Gastroesophageal sphincter (tissue), 3 donors: ENCODE results near the gene PNPLA7.

Experiments used
- CTCF ChIP-seq, 4 experiments: fragments of 200-600 bp in 2 of 4; fragments of 450-650 bp in 2 of 4; sonication (generic) in 1 of 4; IDR thresholded peaks; one replicate each; pipeline ENCODE4 v1.5.1; 2017 to 2019; ENCODE audit warnings: antibody characterized with exemption in 4 of 4, mild to moderate bottlenecking in 2 of 4, moderate library complexity in 2 of 4
- POLR2A ChIP-seq, 2 donors: fragments of 450-650 bp; IDR thresholded peaks; one replicate each; pipeline ENCODE4 v1.6.1; 2017; ENCODE audit warnings: antibody characterized with exemption in 2 of 2, mild to moderate bottlenecking in 2 of 2, moderate library complexity in 1 of 2

- TF ChIP-seq POLR2A (IDR thresholded peaks at IDR 0.05): no peak
- no peak for TF ChIP-seq CTCF (IDR thresholded peaks at IDR 0.05)
These were observed 35.4 kb downstream of the PNPLA7 start for GRCh38 chr9:137514691-137515337.
